Activated CD8-positive, alpha-beta memory T cell treated with anti-CD3 and anti-CD28 coated beads for 48 hours (primary cell): ENCODE results near the gene KLF13.

Experiments
- DNase-seq, 3 experiments: peaks; one replicate each; pipeline ENCODE4 v3.0.0-alpha.2; 2020; ENCODE audit warnings: low read depth in 2 of 3, low spot score in 2 of 3

Gene KLF13

DNA sequence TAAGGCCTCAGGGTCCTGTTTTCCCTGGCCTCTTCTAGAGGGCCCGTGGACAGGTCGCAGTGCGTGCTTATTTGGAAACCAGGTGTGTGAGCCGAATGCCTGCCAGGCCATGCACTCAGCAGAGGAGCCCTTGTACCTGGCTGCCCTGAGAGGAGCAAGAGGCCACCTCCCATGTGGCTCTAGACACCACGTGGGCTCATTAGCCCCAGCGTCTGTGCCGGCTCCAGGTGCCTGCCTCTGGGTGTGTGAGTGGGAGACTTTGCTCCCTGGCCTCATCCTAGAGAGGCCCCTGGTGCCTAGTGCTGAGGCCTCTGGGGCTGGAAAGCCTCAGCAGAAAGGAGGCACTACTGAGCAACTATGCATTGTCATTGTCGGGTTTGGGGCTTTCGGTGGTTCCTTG is 50.4 kb downstream of the KLF13 start:
- DNase-seq: no peak

DNA sequence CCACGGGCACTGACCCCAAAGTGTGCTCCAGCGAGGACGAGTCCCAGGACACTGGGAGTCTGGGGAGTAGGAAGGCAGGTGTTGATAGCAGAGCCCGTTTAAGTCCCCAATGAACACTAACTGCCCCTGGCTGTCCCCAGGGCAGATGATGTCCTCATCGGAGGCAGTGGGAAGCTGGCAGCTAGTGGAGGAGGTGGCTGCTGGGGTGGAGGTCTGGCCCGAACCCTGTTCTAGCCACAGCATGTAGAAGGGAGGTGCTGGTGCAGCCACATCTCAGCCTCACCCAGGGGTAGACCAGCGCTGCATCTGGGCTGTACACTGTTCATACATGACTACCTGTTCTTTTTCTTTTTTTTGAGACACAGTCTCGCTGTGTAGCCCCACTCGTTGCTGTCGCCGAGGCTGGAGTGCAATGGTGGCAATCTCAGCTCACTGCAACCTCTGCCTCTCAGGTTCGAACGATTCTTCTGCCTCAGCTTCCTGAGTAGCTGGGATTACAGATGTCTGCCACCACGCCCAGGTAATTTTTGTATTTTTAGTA is 51.8 kb downstream of the KLF13 start:
- DNase-seq: no peak

DNA sequence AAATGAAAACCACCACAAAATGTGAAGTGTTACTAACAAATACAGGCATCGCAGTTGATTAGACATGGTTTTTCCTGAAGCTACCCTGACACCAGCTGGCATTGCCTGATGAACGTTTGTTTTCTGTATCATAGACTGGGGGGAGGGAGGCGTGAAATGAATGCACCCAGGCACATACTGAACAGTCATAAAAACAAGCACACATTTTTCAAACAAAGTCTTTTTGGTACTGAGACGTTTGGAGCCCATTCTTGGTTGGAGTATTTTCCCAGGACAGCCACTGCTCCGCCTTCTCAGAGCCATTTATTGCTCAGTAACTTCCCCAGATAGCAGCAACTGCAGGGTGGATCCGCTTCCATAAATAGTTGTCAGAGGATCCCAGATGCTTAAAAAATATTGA is 52.4 kb downstream of the KLF13 start:
- DNase-seq: no peak

DNA sequence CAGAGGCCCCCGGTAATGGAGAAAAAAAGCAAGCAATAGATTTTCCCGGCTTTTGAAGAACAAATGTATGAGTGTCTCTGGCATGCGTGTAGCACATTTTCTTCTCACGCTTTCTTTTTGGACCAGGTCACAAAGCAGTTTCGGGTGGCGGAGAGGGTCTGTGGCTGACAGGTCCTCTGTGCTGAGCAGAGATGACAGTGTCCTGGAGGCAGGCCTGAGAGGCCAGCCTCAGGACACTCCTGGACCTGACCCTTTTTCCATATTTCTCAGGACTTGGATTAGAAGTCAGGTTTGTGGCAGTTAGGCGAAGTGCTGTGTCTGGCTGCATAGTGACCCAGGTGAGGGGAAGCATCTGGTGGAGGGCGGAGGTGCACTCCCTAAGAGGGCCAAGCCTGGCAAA is 52.9 kb downstream of the KLF13 start:
- no peak for DNase-seq

DNA sequence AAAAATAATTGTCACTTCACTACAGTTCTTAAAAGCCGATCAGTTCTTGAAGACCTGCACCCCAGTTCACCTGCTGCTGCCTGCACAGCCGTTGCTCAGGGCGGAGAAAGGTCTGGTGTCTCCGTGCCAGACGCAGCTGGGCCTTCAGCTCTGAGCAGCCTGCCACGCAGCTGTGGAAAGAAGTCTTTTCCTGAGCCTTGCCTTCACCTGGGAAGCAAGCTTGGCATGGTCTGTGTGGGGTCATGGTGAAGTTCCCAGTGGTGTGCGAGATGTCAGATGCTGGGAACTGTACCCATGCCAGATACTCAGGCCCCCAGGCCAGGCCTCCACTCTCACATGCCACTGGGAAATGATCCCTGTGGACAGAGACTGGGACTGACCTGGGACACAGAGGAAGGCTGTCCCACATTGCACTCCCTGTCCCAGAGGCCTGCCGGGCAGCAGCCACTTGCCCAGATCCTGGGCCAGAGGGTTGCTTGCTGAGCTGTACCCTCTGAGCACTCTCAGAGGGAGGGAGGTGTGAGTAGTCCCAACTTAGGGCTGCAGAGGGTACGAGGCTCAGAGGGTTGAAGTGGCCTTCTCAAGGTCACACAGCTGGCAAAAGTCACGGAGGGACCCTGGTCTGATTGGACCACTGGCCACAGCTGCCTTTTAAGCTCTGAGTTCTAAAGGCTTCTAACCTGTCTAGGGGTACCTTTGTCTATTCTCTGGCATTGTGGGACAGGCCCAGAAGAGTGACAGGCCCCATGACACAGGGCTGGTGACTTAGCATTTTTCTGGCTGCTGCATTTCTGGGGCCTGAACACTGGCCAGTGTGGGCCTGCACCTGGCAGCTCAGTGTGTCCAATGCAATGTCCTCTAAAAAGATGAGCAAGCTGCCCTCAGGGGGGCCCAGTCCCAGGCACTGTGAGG is 55.4 kb downstream of the KLF13 start:
- no peak for DNase-seq

DNA sequence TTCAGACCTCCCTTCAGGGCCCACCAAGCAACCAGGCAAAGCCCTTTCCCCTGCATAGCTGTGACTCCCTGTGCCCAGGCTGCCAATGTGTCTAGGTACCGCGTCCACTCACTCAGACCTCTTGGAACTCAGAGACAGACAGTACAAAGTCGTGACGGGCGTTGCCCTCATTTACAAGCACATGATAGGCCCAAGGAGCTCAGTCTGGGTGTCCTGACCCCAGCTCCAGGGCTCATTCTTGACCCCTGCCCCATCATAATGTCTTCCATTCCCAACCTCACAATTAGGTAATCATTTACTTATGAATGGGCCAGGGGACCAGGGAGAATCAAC is 56.0 kb downstream of the KLF13 start:
- DNase-seq: no peak

DNA sequence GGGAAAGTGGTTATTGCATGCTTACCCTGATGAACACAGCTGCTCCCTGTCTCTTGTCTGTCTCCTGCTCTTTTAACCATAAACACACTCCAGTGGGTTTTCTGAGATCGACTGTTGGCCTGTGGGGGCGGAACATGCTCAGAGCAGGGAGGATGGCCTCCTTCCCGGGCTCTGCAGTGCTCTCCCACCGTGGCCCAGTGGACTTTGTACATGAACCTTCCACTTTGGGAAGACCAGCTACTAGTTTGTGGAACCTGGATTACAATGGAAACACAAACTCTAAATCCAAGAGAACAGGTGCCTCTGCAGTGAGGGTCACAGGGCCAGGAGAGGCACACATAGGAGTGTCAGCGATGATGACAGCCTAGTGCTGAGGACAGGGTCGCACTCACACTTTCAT is 56.5 kb downstream of the KLF13 start:
- DNase-seq: no peak

DNA sequence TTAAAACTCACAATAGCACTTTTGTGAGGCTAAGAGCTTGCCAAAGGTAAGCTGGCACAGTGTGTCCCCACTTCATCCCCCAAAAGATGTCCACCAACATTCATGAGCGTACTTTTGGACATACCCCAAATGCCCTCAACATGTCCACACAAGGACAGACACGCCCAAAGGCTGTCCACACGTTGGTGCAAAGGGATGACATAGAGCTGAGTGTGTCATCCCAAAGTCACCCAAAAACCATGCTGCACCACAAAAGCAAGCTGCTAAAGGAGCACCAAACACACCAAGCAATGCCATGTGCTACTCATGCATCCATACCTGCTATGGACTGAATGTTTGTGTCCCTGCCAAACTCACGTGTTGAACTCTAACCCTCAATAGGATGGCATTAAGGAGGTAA is 57.9 kb downstream of the KLF13 start:
- no peak for DNase-seq

DNA sequence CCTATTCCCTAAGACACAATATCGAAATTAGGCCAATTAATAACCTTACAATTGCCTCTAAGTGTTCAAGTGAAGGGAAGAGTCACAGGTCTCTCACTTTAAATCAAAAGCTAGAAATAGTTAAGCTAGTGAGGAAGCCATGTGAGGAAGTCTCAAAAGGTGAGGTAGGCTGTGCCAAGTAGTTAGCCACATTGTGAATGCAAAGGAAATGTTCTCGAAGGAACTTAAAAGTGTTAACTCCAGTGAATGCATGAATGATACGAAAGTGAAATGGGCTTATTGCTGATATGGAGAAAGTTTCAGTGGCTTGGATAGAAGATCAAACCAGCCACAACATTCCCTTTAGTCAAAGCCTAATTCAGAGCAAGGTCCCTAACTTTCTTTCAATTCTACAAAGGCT is 59.1 kb downstream of the KLF13 start:
- DNase-seq: no peak

DNA sequence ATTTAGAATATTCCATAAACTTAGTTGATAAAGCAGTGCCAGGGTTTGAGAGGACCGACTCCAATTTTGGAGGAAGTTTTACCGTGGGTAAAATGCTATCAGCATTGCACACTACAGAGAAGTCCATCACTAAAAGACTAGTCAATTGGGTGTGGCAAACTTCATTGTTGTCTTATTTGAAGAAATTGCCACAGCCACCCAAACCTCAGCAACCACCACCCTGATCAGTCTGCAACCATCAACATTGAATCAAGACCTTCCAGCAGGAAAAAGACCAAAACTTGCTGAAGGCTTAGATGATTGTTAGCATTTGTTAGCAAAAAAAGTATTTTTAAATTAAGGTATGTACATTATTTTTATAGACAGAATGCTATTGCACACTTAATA is 60.5 kb downstream of the KLF13 start:
- DNase-seq: no peak

DNA sequence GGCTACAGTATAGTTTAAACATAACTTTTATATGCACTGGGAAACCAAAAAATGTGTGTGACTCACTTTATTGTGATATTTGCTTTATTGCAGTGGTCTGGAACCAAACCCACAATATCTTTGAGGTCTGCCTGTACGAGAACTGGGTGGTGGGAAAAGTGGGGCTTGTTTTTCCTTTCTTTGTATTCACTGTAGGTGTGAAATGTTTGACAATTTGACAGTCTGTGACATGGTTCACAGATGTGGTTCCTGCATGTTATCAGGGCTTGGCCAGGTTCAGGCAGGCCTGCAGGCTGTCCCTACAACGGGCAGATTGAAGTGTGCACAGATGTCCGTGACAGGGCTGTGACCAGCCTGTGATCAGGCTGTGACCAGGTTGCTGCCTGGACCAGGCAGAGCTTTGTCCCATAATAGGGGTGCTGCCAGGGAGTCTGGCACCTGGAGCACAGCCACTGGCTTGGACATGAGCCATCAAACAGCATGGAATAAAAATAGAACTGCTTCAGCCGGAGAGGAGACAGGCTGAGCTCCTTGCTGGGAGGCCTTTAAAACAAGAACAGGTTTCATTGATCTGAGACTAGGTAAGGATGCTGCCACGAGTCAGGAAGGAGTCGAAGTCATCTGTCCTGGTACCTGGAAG is 61.0 kb downstream of the KLF13 start:
- no peak for DNase-seq

DNA sequence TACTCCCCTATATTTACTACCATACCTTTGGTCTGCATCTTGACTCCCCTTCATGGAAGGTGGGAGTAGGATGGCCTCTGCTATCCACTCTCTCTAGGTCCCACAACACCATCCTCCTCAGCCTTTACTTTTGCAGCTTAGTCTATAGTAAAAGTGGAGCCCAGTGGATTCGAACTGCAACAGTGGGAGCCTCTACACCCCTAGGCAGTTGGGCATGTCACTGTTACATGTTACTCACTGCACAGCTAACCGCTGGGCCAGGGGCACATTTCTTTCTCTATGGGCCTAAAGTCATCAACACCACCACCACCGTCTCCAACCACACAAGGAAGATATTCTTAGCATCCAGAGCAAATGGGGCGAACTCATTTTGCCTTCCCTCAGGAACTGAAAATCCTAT is 62.9 kb downstream of the KLF13 start:
- no peak for DNase-seq

DNA sequence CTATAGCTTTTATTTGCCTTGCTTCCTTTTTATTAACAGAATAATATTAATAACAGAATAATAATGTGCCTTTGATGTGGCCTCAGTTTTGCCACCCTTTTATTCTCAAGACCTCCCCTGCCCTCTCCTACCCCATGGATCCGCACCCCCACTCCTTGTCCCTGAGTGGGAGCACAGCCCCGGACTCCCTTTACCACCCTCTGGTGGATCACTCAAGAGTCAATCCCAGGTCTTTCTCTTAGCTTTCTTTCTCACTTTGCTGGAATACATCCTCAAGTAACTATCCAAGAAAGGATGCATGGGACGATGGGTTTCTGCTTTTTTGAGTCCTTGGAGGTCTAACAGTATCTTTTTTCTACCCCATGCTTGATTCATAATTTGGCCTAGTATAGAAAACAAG is 63.4 kb downstream of the KLF13 start:
- no peak for DNase-seq

DNA sequence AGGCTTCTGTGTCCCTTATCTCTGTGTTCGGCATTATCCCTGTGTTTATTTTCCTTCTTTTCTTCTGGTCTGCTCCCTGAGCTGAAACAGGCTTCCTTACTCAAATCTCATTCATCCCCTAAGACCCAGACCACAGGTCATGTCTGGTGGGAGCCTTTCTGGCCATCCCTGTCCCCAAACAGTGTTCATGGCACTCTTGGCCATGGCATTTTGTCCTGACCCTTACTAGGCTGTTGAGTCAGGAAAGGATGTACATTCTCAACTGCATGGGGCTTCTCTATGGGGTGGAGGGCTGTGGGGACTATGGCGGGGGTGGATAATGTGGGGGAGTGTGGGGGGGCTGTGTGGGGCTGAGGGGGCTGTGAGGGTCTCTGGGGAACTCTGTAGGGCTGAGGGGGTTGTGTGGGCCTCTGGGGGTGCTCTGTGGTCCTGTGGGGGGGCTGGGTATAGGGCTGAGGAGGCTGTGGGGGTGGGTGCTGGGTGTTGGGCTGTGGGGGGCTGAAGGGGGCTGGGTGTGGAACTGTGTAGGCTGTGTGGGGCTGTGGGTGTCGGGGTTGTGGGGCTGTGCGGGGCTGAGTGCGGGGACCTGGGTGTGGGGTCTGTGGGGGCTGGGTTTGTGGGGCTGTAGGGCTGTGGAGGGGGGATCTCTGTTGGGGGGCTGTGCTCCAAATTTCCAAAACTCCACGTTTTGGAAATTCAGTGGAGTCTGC is 64.3 kb downstream of the KLF13 start:
- no peak for DNase-seq

DNA sequence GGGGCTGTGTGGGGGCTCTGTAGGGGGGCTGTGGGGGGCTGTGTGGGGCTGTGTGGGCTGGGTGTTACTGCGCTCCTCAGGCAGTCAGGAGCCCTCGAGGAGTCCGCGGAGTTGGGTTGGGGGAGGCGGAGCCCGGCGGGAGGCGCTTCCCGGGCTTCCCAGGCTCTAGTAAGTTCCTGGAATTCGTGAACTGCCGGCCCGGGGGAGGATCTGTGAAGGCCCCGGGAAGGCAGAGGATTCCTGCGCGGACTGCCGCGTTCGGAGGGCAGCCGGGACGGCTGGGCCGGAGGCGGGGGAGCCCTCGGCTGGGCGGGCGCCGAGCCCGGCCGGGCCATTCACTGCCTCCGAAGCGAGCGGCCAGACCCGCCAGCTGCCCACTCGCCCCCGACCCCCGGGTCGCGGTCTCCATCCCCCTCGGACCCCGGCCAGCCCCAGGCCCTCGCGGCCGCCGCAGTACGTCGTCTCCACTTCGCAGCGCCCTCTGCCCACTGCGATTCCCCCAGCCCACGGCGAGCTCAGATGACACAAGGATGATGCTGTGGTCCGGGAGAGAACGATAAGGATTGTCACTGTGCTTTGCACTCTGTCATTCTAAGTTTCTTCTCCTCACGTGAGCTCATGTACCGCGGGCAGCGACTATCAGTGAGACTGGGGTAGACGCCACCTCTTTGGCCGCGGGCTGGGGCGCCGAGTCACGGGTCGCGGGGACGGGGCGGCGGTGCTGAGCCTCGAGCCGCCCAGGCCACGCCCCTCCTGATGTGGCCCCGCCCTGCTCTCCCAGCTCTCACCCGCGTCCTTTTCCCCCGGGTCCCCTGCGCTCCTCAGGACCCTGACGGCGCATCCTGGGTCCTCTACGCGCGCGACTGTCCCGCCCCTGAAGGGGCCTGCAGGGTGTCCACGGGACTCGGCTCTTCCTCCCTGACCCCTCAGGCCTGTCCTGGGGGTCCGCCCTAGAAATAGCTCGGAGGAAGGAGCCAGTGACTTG is 65.3 kb downstream of the KLF13 start:
- peak; percentile 52 to 61 (median 55) for DNase-seq

DNA sequence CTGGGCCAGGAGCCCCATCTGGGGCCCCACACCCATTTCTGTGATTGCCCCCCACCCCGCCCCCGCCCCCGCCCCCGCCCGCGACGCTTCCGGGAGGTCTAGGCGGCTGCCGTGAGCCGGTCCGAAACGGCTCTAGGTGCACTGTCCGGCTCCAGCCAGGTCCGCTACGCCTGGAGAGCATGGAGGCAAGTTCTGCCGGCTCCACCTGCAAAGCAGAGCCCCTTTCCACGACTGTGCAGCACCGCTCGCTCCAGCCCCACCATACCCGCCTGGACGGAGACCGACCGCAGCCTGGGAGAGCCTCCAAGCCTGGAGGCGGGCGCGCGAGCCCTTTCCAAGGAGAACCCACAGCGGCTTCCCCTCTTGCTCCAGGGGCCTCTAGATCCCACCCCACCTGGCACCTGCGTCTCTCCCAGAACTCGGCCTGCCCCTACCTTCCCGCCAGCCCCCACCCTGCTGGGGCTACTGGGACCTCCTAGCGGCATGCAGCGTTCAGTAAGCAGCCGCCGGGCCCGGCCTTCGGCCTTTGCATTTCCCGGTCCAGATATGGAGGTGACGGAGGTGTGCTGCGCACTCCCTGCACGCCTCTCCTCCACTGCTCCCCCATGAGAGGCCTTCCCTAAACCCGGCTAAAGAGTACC is 66.2 kb downstream of the KLF13 start:
- no peak for DNase-seq

DNA sequence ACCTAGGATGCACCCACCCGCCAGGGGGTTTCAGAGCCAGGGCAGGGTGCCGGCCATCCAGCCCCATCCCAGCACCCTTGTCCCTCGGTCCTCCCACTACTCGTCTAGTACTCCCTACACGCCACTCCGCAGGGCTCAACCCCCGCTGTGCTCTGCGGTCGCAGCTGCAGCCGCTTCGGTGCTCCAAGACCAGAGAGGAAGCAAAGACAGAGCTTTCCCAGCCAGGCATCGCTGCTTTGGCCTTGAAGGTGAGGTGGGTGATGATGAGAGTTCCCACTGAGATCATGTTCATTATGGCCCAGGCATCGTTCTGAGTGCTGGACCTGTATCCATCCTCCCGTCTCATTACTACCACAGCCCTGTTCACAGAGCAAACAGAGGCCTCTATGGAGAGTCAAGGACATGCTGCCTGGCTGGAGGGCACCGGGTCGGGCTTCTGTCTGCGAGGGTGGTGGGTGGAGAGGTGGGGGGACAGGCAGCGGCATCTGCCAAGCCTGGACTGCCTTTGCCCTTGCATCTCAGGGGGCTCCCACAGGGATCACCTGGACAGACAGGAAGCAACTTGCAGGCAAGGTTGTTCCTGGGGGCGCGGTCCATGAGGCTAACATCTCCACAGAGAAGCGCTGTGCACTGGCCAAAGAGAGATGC is 66.9 kb downstream of the KLF13 start:
- DNase-seq: no peak

DNA sequence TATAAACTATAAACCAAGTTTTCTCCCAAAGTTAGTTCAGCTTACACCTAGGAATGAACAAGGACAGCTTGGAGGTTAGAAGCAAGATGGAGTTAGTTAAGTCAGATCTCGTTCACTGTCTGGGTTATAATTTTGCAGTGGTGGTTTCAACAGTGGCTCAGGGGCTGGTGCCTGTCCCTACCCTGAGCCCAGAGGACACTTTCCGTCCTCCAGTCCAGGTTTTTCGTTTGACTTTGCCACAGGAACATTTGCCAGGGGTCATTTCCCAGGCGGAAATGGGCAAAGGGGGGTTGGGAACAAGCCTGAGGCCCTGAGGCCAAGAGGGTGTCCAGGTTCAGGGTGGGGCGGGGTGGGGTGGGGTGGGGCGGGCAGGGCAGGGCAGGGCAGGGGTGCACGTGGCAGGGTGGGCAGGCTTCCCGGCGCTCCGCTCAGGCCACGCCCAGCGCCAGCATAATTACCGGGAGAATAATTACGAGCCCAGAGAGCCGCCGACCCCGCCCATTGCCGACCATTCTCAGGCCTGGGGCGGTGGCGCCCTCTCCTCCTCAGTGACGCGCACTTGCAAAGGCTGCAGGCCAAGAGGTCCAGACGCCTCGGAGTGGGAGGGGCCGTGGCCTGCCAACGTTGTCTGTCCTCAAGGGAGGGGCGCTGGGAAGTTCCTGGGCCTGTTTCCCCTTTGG is 70.4 kb downstream of the KLF13 start:
- DNase-seq: no peak
